NCI-H69 (cell line): ENCODE measurements around the gene NMB.
A peak's percentile ranks its signal among the peaks of the same experiment; 100 is the strongest.
"Not testable (repeated sequence)": the region's sequence is repeated elsewhere in the genome, so short reads cannot be mapped to it uniquely, and the experiment has no call there.

Source experiments
- DNase-seq: peaks from one replicate; lab custom pipeline; 2025; lab: John Stamatoyannopoulos, UW

The NMB gene

GRCh38 chr15:84658080-84658787 lies at the start of gene NMB:
NMB (minus strand) TSS chr15:84658199; CDS start chr15:84658152, 47 bp downstream.
- peak; percentile 84 for DNase-seq

- DNase-seq: no peak
Observed at GRCh38 chr15:84703808-84704207, 45.8 kb upstream of the NMB start.

- DNase-seq: no peak
Observed at GRCh38 chr15:84702961-84703482, 45.0 kb upstream of the NMB start.

- no peak for DNase-seq
Observed at GRCh38 chr15:84699538-84700191, 41.7 kb upstream of the NMB start.

- DNase-seq: no peak
Observed at GRCh38 chr15:84697236-84697990, 39.4 kb upstream of the NMB start.

GRCh38 chr15:84696757-84697156 lies 38.8 kb upstream of the NMB start:
- DNase-seq: no peak

GRCh38 chr15:84690342-84690741 lies 32.3 kb upstream of the NMB start:
- no peak for DNase-seq

GRCh38 chr15:84689858-84690257 lies 31.9 kb upstream of the NMB start:
- DNase-seq: no peak

GRCh38 chr15:84686446-84686845 lies 28.4 kb upstream of the NMB start:
- DNase-seq: not testable (repeated sequence)

GRCh38 chr15:84685304-84685703 lies 27.3 kb upstream of the NMB start:
- DNase-seq: peak; percentile 37

GRCh38 chr15:84684092-84684491 lies 26.1 kb upstream of the NMB start:
- DNase-seq: no peak

- DNase-seq: no peak
Observed at GRCh38 chr15:84681831-84682230, 23.8 kb upstream of the NMB start.

GRCh38 chr15:84671211-84671610 lies 13.2 kb upstream of the NMB start:
- DNase-seq: no peak

- no peak for DNase-seq
Observed at GRCh38 chr15:84669726-84670125, 11.7 kb upstream of the NMB start.

- DNase-seq: no peak
Observed at GRCh38 chr15:84668221-84668982, 10.4 kb upstream of the NMB start.

- no peak for DNase-seq
Observed at GRCh38 chr15:84666373-84666772, 8.4 kb upstream of the NMB start.

- no peak for DNase-seq
Observed at GRCh38 chr15:84661001-84661400, 3.0 kb upstream of the NMB start.

- no peak for DNase-seq
Observed at GRCh38 chr15:84659904-84660781, 2.1 kb upstream of the NMB start.

- no peak for DNase-seq
Observed at GRCh38 chr15:84658788-84659411, 901 bp upstream of the NMB start.

GRCh38 chr15:84657748-84658079 lies 285 bp downstream of the NMB start:
- DNase-seq: no peak

GRCh38 chr15:84656972-84657371 lies 1.0 kb downstream of the NMB start:
- no peak for DNase-seq
